Suprapubic skin (tissue), 4 donors: ENCODE results near the gene PCARE. TPM values are rescaled to one million over a fixed set of nuclear protein-coding genes. Genes with fewer than 3 reads are reported as not detected.

Source experiments
- DNase-seq, 2 donors: peaks; one replicate each; pipeline ENCODE4 v3.0.0-alpha.2; 2019; ENCODE audit warnings: low spot score in 2 of 2
- H3K27ac ChIP-seq: fragments of 200-600 bp; sonication (generic); one replicate; pipeline ENCODE4 v1.5.1; 2019
- H3K27me3 ChIP-seq: fragments of 200-600 bp; sonication (generic); one replicate; pipeline ENCODE4 v1.5.1; 2019
- H3K36me3 ChIP-seq: fragments of 200-600 bp; sonication (generic); one replicate; pipeline ENCODE4 v1.5.1; 2019
- H3K4me1 ChIP-seq: fragments of 200-600 bp; sonication (generic); one replicate; pipeline ENCODE4 v1.5.1; 2019
- H3K4me3 ChIP-seq: fragments of 200-600 bp; sonication (generic); one replicate; pipeline ENCODE4 v1.5.1; 2019; ENCODE audit warnings: mild to moderate bottlenecking
- H3K9me3 ChIP-seq: fragments of 200-600 bp; sonication (generic); one replicate; pipeline ENCODE4 v1.5.1; 2019
- EP300 ChIP-seq: sonication (generic); formaldehyde crosslinking; IDR thresholded peaks from one replicate; pipeline ENCODE4 v1.6.1; 2017; ENCODE audit warnings: antibody characterized with exemption
- POLR2A ChIP-seq, 2 donors: fragments of 450-650 bp; IDR thresholded peaks; one replicate each; pipeline ENCODE4 v1.6.1; 2017; ENCODE audit warnings: antibody characterized with exemption in 2 of 2, mild to moderate bottlenecking in 2 of 2, moderate library complexity in 2 of 2
- POLR2AphosphoS5 ChIP-seq, 3 donors: sonication (generic); formaldehyde crosslinking; IDR thresholded peaks; one replicate each; pipeline ENCODE4 v1.6.1; 2017; ENCODE audit warnings: antibody characterized with exemption in 3 of 3
- WGBS: methylation state at CpG from one replicate; pipeline ENCODE4 v1.1.5; 2018; 5-methylcytosine and 5-hydroxymethylcytosine counted together
- total RNA-seq, 4 donors: library from RNA; depleted of rRNA; stranded (reverse); fragments of >200 nt; gene quantifications; one replicate each; pipeline ENCODE4 v1.1.0, GENCODE V29; 2016
- TF ChIP-seq, protein P1 (sequence below), 2 donors: fragments of 200-600 bp in 1 of 2; fragments of 450-650 bp in 1 of 2; sonication (generic) in 1 of 2; IDR thresholded peaks; one replicate each; pipeline ENCODE4 v1.5.1; 2016 to 2019; ENCODE audit warnings: antibody characterized with exemption in 2 of 2, mild to moderate bottlenecking in 1 of 2, moderate library complexity in 1 of 2

PCARE gene
- total RNA-seq, 4 donors from 2014 or later, result 0.04 to 0.34 (median 0.14) TPM

DNA sequence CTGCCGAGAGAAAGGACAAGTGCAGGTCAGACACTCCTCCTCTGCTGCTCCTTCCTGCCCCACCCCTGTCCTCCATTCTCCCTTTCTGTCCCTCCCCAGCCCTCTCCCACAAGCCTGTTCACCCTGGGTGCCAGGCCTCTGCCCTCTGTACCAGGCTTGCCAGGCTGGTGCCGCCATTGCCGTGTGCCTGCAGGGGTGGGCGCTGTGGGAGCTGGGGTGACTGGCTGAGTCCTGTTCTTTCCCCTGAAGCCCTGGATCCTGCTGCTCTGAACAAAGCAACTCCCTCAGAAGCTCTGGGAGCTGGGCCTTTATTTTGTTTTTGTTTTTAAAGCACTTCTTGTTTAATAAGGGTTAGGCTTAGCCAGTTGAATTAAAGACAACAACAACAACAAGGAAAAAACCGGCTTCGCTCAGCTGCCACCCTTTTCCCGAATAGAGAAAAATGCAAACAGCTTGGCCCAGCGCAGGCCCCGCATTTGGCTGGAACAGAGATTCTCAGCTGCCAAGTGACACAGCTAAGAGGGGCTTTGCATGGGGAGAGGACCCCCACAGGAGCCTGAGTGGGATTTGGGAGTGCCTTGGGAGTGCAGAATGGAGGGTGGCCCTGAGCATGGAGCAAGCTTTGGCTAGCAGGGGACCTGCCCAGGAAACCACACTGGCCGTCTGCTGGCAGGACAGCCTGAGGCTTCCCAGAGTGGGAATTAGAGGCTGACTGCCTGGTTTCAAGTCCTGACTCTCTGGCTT is 9.1 kb downstream of the PCARE start:
- H3K4me3 ChIP-seq, result peak overlapping the region; percentile 31
- peaks cover 62% of the 10 kb centered on the region for H3K4me1 ChIP-seq

GRCh38 chr2:29064746-29065067 is 9.6 kb downstream of the PCARE start:
- Histone ChIP-seq H3K36me3 (no peaks in the 10 kb centered on the region), H3K4me1 (peaks cover 62% of the 10 kb centered on the region), H3K4me3 (peak overlapping the region; percentile 31), H3K27me3 (no peaks in the 10 kb centered on the region), H3K27ac (peak overlapping the region; percentile 92), H3K9me3 (no peaks in the 10 kb centered on the region)
- no peak for TF ChIP-seq EP300
- TF ChIP-seq, protein P1, sequence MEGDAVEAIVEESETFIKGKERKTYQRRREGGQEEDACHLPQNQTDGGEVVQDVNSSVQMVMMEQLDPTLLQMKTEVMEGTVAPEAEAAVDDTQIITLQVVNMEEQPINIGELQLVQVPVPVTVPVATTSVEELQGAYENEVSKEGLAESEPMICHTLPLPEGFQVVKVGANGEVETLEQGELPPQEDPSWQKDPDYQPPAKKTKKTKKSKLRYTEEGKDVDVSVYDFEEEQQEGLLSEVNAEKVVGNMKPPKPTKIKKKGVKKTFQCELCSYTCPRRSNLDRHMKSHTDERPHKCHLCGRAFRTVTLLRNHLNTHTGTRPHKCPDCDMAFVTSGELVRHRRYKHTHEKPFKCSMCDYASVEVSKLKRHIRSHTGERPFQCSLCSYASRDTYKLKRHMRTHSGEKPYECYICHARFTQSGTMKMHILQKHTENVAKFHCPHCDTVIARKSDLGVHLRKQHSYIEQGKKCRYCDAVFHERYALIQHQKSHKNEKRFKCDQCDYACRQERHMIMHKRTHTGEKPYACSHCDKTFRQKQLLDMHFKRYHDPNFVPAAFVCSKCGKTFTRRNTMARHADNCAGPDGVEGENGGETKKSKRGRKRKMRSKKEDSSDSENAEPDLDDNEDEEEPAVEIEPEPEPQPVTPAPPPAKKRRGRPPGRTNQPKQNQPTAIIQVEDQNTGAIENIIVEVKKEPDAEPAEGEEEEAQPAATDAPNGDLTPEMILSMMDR (IDR thresholded peaks at IDR 0.05), result no peak
- no peak for TF ChIP-seq POLR2A (IDR thresholded peaks at IDR 0.05)
- no peak for TF ChIP-seq POLR2AphosphoS5 (IDR thresholded peaks at IDR 0.05)
- no peak for DNase-seq
- 53% methylated on average over 9 of the region's 11 CpGs for WGBS

More for the DNA sequence above, 9.1 kb downstream of the PCARE start:
- H3K27ac ChIP-seq, result peak overlapping the region; percentile 92
- H3K9me3 ChIP-seq, result no peaks in the 10 kb centered on the region
- H3K27me3 ChIP-seq, result no peaks in the 10 kb centered on the region
- DNase-seq, result no peak
- TF ChIP-seq EP300 (no peak), POLR2A (IDR thresholded peaks at IDR 0.05) (no peak), POLR2AphosphoS5 (IDR thresholded peaks at IDR 0.05) (no peak)
- TF ChIP-seq, protein P1 (IDR thresholded peaks at IDR 0.05), result no peak
- 29% methylated on average over 9 of the region's 10 CpGs for WGBS
- no peaks in the 10 kb centered on the region for H3K36me3 ChIP-seq

- H3K9me3 ChIP-seq, result no peaks in the 10 kb centered on the region
- peak overlapping the region; percentile 31 for H3K4me3 ChIP-seq
- peaks cover 62% of the 10 kb centered on the region for H3K4me1 ChIP-seq
- 54% methylated on average over 4 of the region's 4 CpGs for WGBS
- peak overlapping the region; percentile 92 for H3K27ac ChIP-seq
- H3K36me3 ChIP-seq, result no peaks in the 10 kb centered on the region
- TF ChIP-seq, protein P1 (IDR thresholded peaks at IDR 0.05), result no peak
- no peak for DNase-seq
- no peaks in the 10 kb centered on the region for H3K27me3 ChIP-seq
Observed at GRCh38 chr2:29064346-29064715, 10.0 kb downstream of the PCARE start.

- no peaks in the 10 kb centered on the region for H3K9me3 ChIP-seq
- 44% methylated on average over 20 of the region's 20 CpGs for WGBS
Observed at GRCh38 chr2:29063646-29064345, 10.5 kb downstream of the PCARE start.

GRCh38 chr2:29063056-29063455 is 11.3 kb downstream of the PCARE start:
- 40% methylated on average over 1 of the region's 6 CpGs for WGBS
- Histone ChIP-seq H3K27me3 (no peaks in the 10 kb centered on the region), H3K27ac (peak overlapping the region; percentile 92), H3K9me3 (no peaks in the 10 kb centered on the region), H3K4me1 (peaks cover 55% of the 10 kb centered on the region), H3K36me3 (no peaks in the 10 kb centered on the region), H3K4me3 (peak overlapping the region; percentile 6)
- DNase-seq, result no peak
- TF ChIP-seq EP300, result no peak
- TF ChIP-seq POLR2AphosphoS5 (IDR thresholded peaks at IDR 0.05), result no peak
- TF ChIP-seq POLR2A (IDR thresholded peaks at IDR 0.05), result no peak
- TF ChIP-seq, protein P1 (IDR thresholded peaks at IDR 0.05), result no peak

More at GRCh38 chr2:29063646-29064345, 10.5 kb downstream of the PCARE start:
- peak overlapping the region; percentile 92 for H3K27ac ChIP-seq
- TF ChIP-seq POLR2AphosphoS5 (IDR thresholded peaks at IDR 0.05), result peak in 1 of 3 donors; percentile 19
- TF ChIP-seq EP300, result no peak
- peaks cover 62% of the 10 kb centered on the region for H3K4me1 ChIP-seq
- peak overlapping the region; percentile 6 for H3K4me3 ChIP-seq
- no peaks in the 10 kb centered on the region for H3K27me3 ChIP-seq
- no peaks in the 10 kb centered on the region for H3K36me3 ChIP-seq
- DNase-seq, result no peak
